Activated B cell treated with CpG ODN at 0.5 μM for 24 hours (primary cell): Measurements from ENCODE around the gene RBFOX2. TPM values are rescaled to one million over a fixed set of nuclear protein-coding genes. Genes with fewer than 3 reads are reported as not detected.

ENCODE experiments used
- ATAC-seq: fragments of 200-7000 bp; cut with Tn5 transposase; one replicate; pipeline ENCODE4 v1.10.0; 2021; ENCODE audit warnings: low read depth, mild to moderate bottlenecking, moderate library complexity
- CTCF ChIA-PET: fragments of 350-600 bp; sonication (Branson Sonifier 250); formaldehyde crosslinking; loops from one replicate; lab custom pipeline; 2021; ENCODE audit warnings: antibody characterized with exemption; lab: Charles Lee
- POLR2A ChIA-PET: fragments of 350-600 bp; sonication (Branson Sonifier 250); formaldehyde crosslinking; loops from one replicate; lab custom pipeline; 2021; ENCODE audit warnings: antibody characterized with exemption; lab: Charles Lee
- DNase-seq: peaks from one replicate; pipeline ENCODE4 v3.0.0; 2022
- H3K27ac Mint-ChIP-seq: one replicate; pipeline ENCODE4 v1.8.0; 2020; ENCODE audit warnings: mixed read lengths
- H3K27me3 Mint-ChIP-seq: one replicate; pipeline ENCODE4 v1.8.0; 2021; ENCODE audit warnings: mixed read lengths
- H3K36me3 Mint-ChIP-seq: one replicate; pipeline ENCODE4 v1.8.0; 2021; ENCODE audit warnings: low read depth, mixed read lengths
- H3K4me1 Mint-ChIP-seq: one replicate; pipeline ENCODE4 v1.8.0; 2021; ENCODE audit warnings: mixed read lengths
- H3K4me3 Mint-ChIP-seq: one replicate; pipeline ENCODE4 v1.8.0; 2020; ENCODE audit warnings: mild to moderate bottlenecking, mixed read lengths
- H3K9me3 Mint-ChIP-seq: one replicate; pipeline ENCODE4 v1.8.0; 2020; ENCODE audit warnings: mixed read lengths
- intact Hi-C: fragments of 100-400 bp; cut with micrococcal nuclease; formaldehyde crosslinking; loops from one replicate; pipeline ENCODE4 v1.15.1; 2024
- total RNA-seq: library from RNA; stranded (reverse); gene quantifications from 2 replicates; pipeline ENCODE4 v1.2.3, GENCODE V29; 2022
- TF ChIP-seq, protein P1 (sequence below): fragments of 200-600 bp; IDR thresholded peaks from one replicate; pipeline ENCODE4 v1.8.0; 2022; ENCODE audit warnings: antibody characterized with exemption, mild to moderate bottlenecking

The RBFOX2 gene
- total RNA-seq, 1 donor from 2014 or later = not detected

DNA sequence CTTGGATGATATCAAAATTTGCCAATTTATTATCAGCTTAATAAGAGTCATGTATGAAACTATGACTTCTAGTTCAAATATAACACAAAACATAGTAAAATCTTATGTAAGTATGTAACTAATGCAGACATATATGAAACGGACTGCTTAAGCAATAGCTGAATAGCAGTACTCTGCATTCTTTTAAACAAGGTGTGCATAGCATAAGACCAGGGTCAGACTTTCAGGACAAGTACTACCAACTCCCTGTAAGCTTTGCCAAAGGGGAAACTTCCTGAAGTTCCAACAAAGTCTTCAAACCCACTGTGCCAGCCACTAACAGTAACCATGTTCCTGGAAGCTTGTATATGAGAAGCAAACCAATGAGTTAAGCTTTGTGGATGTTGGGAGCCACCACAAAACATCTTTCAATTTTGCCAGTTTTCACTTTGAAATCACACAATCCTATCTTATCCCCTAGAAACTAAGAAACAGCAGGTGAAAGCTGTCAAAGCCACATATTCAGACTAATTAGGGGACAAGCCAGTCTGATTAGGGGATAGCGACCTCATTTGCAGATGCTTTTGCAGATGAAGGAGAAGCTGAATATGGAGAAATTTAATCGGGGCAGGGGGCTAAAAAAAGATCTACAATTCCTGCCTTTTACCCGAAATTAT lies 13.3 kb downstream of the RBFOX2 start:
- ChIA-PET CTCF (interaction anchor here (1.8 kb wide), 1 partner anchor 50 kb away, joined by 5 read pairs; no protein-coding TSS in a partner anchor), POLR2A (no interaction called here)
- ATAC-seq = no peak
- intact Hi-C loops = no loop called here
- Mint-ChIP-seq H3K27ac (no peak overlapping the region), H3K27me3 (peaks cover 73% of the 10 kb centered on the region), H3K4me3 (no peak overlapping the region), H3K4me1 (peaks cover 24% of the 10 kb centered on the region), H3K36me3 (no peaks in the 10 kb centered on the region), H3K9me3 (no peaks in the 10 kb centered on the region)
- no peak for DNase-seq
- TF ChIP-seq, protein P1, sequence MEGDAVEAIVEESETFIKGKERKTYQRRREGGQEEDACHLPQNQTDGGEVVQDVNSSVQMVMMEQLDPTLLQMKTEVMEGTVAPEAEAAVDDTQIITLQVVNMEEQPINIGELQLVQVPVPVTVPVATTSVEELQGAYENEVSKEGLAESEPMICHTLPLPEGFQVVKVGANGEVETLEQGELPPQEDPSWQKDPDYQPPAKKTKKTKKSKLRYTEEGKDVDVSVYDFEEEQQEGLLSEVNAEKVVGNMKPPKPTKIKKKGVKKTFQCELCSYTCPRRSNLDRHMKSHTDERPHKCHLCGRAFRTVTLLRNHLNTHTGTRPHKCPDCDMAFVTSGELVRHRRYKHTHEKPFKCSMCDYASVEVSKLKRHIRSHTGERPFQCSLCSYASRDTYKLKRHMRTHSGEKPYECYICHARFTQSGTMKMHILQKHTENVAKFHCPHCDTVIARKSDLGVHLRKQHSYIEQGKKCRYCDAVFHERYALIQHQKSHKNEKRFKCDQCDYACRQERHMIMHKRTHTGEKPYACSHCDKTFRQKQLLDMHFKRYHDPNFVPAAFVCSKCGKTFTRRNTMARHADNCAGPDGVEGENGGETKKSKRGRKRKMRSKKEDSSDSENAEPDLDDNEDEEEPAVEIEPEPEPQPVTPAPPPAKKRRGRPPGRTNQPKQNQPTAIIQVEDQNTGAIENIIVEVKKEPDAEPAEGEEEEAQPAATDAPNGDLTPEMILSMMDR = no peak

DNA sequence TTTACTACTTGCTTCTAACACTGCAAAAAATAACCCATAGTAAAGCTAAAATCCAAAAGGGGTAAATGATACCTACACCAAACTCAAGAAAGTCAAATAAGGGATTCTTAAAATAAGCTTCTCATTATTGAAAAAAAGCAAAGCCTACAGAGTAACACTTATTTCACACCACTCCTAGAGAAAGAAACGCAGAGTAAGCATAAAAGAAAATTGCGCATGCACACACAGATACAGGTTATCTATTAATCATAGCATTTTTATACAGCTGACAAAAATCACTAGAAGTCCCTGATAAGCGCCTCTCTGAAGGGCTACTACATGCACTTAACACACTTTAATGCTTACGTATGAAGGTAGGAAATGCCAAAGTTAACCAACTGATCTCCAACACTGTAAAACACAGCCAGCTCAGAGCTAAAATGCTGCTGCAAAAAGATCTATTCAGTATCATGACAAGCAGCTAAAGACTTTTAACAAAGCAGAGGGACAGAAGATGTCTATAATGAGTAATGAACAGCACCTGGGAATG lies 14.0 kb downstream of the RBFOX2 start:
- Mint-ChIP-seq H3K27me3 (peaks cover 75% of the 10 kb centered on the region), H3K4me1 (peaks cover 24% of the 10 kb centered on the region), H3K9me3 (no peaks in the 10 kb centered on the region), H3K27ac (no peak overlapping the region), H3K4me3 (no peak overlapping the region), H3K36me3 (no peaks in the 10 kb centered on the region)
- CTCF ChIA-PET = interaction anchor here (1.8 kb wide), 1 partner anchor 51 kb away, joined by 5 read pairs; no protein-coding TSS in a partner anchor
- intact Hi-C loops = no loop called here
- POLR2A ChIA-PET = no interaction called here
- DNase-seq (no peak), ATAC-seq (no peak)
- TF ChIP-seq, protein P1 = no peak

DNA sequence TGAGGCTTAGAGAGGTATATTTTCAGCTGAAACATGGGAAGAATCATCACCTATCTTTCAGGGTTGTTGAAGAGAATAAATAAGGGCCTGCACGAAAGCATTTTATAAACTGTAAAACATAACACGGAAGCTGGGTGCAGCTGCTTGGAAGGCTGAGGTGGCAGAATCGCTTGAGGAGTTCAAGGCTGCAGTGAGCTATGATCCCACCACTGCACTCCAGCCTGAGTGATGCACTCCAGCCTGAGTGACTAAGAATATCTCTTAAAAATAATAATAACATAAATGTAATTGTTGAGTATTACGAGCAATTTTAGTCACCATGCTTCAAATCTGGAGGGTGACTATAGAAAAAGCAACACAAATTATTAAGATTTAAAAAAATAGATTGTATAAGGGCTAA lies 16.3 kb downstream of the RBFOX2 start:
- TF ChIP-seq, protein P1 = no peak
- DNase-seq (no peak), ATAC-seq (no peak)
- Mint-ChIP-seq H3K4me3 (no peak overlapping the region), H3K27me3 (peaks cover 58% of the 10 kb centered on the region), H3K9me3 (no peaks in the 10 kb centered on the region), H3K36me3 (no peaks in the 10 kb centered on the region), H3K4me1 (peaks cover 10% of the 10 kb centered on the region), H3K27ac (no peak overlapping the region)
- intact Hi-C loops = no loop called here
- CTCF ChIA-PET = no interaction called here
- POLR2A ChIA-PET = interaction anchor here (0.6 kb wide), 1 partner anchor 711 kb away, joined by 4 read pairs; no protein-coding TSS in a partner anchor

DNA sequence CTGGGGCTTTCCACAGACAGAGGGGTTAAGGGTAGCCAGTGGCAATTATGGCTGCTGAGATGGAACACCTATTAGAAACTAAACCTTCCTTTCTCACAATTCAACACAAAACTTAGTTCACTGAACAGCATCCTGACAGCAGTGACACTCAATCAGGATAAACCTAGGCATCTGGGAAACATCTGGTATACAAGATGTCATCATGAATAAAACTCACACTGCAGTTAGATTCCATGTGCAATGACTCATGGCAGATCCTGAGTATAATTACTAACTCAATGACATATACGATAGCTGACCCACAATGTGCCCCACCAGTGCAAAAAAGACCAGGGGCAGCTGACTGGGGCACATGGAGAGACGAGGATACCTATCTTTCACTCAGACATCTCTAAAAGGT lies 17.7 kb downstream of the RBFOX2 start:
- intact Hi-C loops = no loop called here

DNA sequence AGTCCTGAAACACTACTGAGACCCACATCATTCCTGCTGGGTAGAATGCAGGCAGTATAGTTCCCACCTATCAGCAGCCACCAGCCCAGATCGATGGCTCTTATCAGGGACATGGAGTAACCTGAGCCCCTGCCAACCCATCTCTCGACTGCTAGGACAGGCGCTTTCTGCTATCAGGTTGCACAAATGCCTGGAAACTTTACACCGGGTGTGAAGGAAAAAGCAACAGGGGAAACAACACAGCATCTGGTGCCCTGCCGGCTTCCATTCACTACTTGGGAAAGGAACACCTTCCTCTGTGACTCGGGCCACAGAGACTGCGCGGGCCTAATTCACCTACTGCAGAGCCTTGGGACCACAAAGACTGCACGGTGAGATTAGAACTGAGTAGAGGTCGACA lies 18.5 kb downstream of the RBFOX2 start:
- POLR2A ChIA-PET = no interaction called here
- Mint-ChIP-seq H3K9me3 (no peaks in the 10 kb centered on the region), H3K27me3 (peaks cover 45% of the 10 kb centered on the region), H3K36me3 (no peaks in the 10 kb centered on the region), H3K4me3 (no peak overlapping the region), H3K27ac (no peak overlapping the region), H3K4me1 (no peaks in the 10 kb centered on the region)
- DNase-seq = no peak
- intact Hi-C loops = no loop called here
- CTCF ChIA-PET = no interaction called here
- no peak for ATAC-seq
- TF ChIP-seq, protein P1 = no peak

More for the DNA sequence above, 17.7 kb downstream of the RBFOX2 start:
- Mint-ChIP-seq H3K9me3 (no peaks in the 10 kb centered on the region), H3K4me1 (peaks cover 3% of the 10 kb centered on the region), H3K27ac (no peak overlapping the region), H3K27me3 (peaks cover 51% of the 10 kb centered on the region), H3K36me3 (no peaks in the 10 kb centered on the region), H3K4me3 (no peak overlapping the region)
- TF ChIP-seq, protein P1 = no peak
- no peak for ATAC-seq
- DNase-seq = no peak
- ChIA-PET POLR2A (no interaction called here), CTCF (no interaction called here)
